ENCODE data around the gene FGD6.
"Not testable (repeated sequence)": the region's sequence is repeated elsewhere in the genome, so short reads cannot be mapped to it uniquely, and the experiment has no call there.

Gene FGD6

GRCh38 chr12:95104919-95105452, 112.3 kb downstream of the FGD6 start:
- Histone ChIP-seq H3K4me1 (ENCODE audit: control insufficient read depth, insufficient read depth, low read length) (no peaks in the 10 kb centered on the region), H3K36me3 (ENCODE audit: control insufficient read depth, insufficient read depth, low read length) (peaks cover 81% of the 10 kb centered on the region), H3K9ac (ENCODE audit: low read length) (no peak overlapping the region), H3K27me3 (ENCODE audit: control insufficient read depth, insufficient read depth, low read length) (no peaks in the 10 kb centered on the region), H3K9me3 (ENCODE audit: control insufficient read depth, insufficient read depth, low read depth, low read length) (no peaks in the 10 kb centered on the region), H3K27ac (ENCODE audit: low read depth, low read length) (no peak overlapping the region), H3K4me3 (ENCODE audit: low read depth, low read length) (no peak overlapping the region)

GRCh38 chr12:95102916-95103671, 114.2 kb downstream of the FGD6 start:
- no peak overlapping the region for H3K4me3 ChIP-seq (ENCODE audit: low read depth, low read length)
- no peaks in the 10 kb centered on the region for H3K27me3 ChIP-seq (ENCODE audit: control insufficient read depth, insufficient read depth, low read length)
- H3K4me1 ChIP-seq (ENCODE audit: control insufficient read depth, insufficient read depth, low read length), result peaks cover 5% of the 10 kb centered on the region; the same call in 1 of the 2 replicates
- H3K36me3 ChIP-seq (ENCODE audit: control insufficient read depth, insufficient read depth, low read length), result peaks cover 75% of the 10 kb centered on the region
- no peak overlapping the region for H3K27ac ChIP-seq (ENCODE audit: low read depth, low read length)
- no peaks in the 10 kb centered on the region for H3K9me3 ChIP-seq (ENCODE audit: control insufficient read depth, insufficient read depth, low read depth, low read length)
- H3K9ac ChIP-seq (ENCODE audit: low read length), result no peak overlapping the region

GRCh38 chr12:95101957-95102356, 115.3 kb downstream of the FGD6 start:
- H3K27me3 ChIP-seq (ENCODE audit: control insufficient read depth, insufficient read depth, low read length); H3K4me1 ChIP-seq (ENCODE audit: control insufficient read depth, insufficient read depth, low read length); H3K9ac ChIP-seq (ENCODE audit: low read length); H3K27ac ChIP-seq (ENCODE audit: low read depth, low read length); H3K4me3 ChIP-seq (ENCODE audit: low read depth, low read length); H3K9me3 ChIP-seq (ENCODE audit: control insufficient read depth, insufficient read depth, low read depth, low read length): not testable (repeated sequence)
- peaks cover 72% of the 10 kb centered on the region for H3K36me3 ChIP-seq (ENCODE audit: control insufficient read depth, insufficient read depth, low read length)

- H3K27ac ChIP-seq (ENCODE audit: low read depth, low read length), result no peak overlapping the region
- no peaks in the 10 kb centered on the region for H3K27me3 ChIP-seq (ENCODE audit: control insufficient read depth, insufficient read depth, low read length)
- no peaks in the 10 kb centered on the region for H3K9me3 ChIP-seq (ENCODE audit: control insufficient read depth, insufficient read depth, low read depth, low read length)
- no peak overlapping the region for H3K4me3 ChIP-seq (ENCODE audit: low read depth, low read length)
- H3K4me1 ChIP-seq (ENCODE audit: control insufficient read depth, insufficient read depth, low read length), result peaks cover 6% of the 10 kb centered on the region; the same call in 1 of the 2 replicates
- no peak overlapping the region for H3K9ac ChIP-seq (ENCODE audit: low read length)
- peaks cover 66% of the 10 kb centered on the region for H3K36me3 ChIP-seq (ENCODE audit: control insufficient read depth, insufficient read depth, low read length)
Observed at GRCh38 chr12:95100264-95101190, 116.7 kb downstream of the FGD6 start.

GRCh38 chr12:95099270-95099790, 117.9 kb downstream of the FGD6 start:
- Histone ChIP-seq H3K36me3 (ENCODE audit: control insufficient read depth, insufficient read depth, low read length) (peaks cover 55% of the 10 kb centered on the region), H3K9me3 (ENCODE audit: control insufficient read depth, insufficient read depth, low read depth, low read length) (no peaks in the 10 kb centered on the region), H3K27me3 (ENCODE audit: control insufficient read depth, insufficient read depth, low read length) (no peaks in the 10 kb centered on the region), H3K27ac (ENCODE audit: low read depth, low read length) (no peak overlapping the region), H3K4me1 (ENCODE audit: control insufficient read depth, insufficient read depth, low read length) (peaks cover 6% of the 10 kb centered on the region; the same call in 1 of the 2 replicates), H3K9ac (ENCODE audit: low read length) (no peak overlapping the region), H3K4me3 (ENCODE audit: low read depth, low read length) (no peak overlapping the region)

GRCh38 chr12:95096852-95097251, 120.4 kb downstream of the FGD6 start:
- peaks cover 49% of the 10 kb centered on the region for H3K36me3 ChIP-seq (ENCODE audit: control insufficient read depth, insufficient read depth, low read length)
- H3K9me3 ChIP-seq (ENCODE audit: control insufficient read depth, insufficient read depth, low read depth, low read length), result no peaks in the 10 kb centered on the region
- peaks cover 6% of the 10 kb centered on the region; the same call in 1 of the 2 replicates for H3K4me1 ChIP-seq (ENCODE audit: control insufficient read depth, insufficient read depth, low read length)
- H3K4me3 ChIP-seq (ENCODE audit: low read depth, low read length), result no peak overlapping the region
- H3K27me3 ChIP-seq (ENCODE audit: control insufficient read depth, insufficient read depth, low read length), result no peaks in the 10 kb centered on the region
- H3K9ac ChIP-seq (ENCODE audit: low read length), result no peak overlapping the region
- H3K27ac ChIP-seq (ENCODE audit: low read depth, low read length), result no peak overlapping the region

- Histone ChIP-seq H3K27ac (ENCODE audit: low read depth, low read length) (no peak overlapping the region), H3K36me3 (ENCODE audit: control insufficient read depth, insufficient read depth, low read length) (peaks cover 53% of the 10 kb centered on the region), H3K9me3 (ENCODE audit: control insufficient read depth, insufficient read depth, low read depth, low read length) (no peaks in the 10 kb centered on the region), H3K9ac (ENCODE audit: low read length) (no peak overlapping the region), H3K27me3 (ENCODE audit: control insufficient read depth, insufficient read depth, low read length) (no peaks in the 10 kb centered on the region), H3K4me1 (ENCODE audit: control insufficient read depth, insufficient read depth, low read length) (peaks cover 6% of the 10 kb centered on the region; the same call in 1 of the 2 replicates), H3K4me3 (ENCODE audit: low read depth, low read length) (no peak overlapping the region)
Observed at GRCh38 chr12:95096378-95096777, 120.9 kb downstream of the FGD6 start.

GRCh38 chr12:95095866-95096265, 121.4 kb downstream of the FGD6 start:
- not testable (repeated sequence) for H3K4me1 ChIP-seq (ENCODE audit: control insufficient read depth, insufficient read depth, low read length); H3K9me3 ChIP-seq (ENCODE audit: control insufficient read depth, insufficient read depth, low read depth, low read length); H3K27me3 ChIP-seq (ENCODE audit: control insufficient read depth, insufficient read depth, low read length); H3K27ac ChIP-seq (ENCODE audit: low read depth, low read length); H3K9ac ChIP-seq (ENCODE audit: low read length); H3K4me3 ChIP-seq (ENCODE audit: low read depth, low read length)
- peaks cover 57% of the 10 kb centered on the region for H3K36me3 ChIP-seq (ENCODE audit: control insufficient read depth, insufficient read depth, low read length)

GRCh38 chr12:95089462-95089861, 127.8 kb downstream of the FGD6 start:
- H3K4me3 ChIP-seq (ENCODE audit: low read depth, low read length), result no peak overlapping the region
- no peaks in the 10 kb centered on the region for H3K27me3 ChIP-seq (ENCODE audit: control insufficient read depth, insufficient read depth, low read length)
- no peak overlapping the region for H3K9ac ChIP-seq (ENCODE audit: low read length)
- no peak overlapping the region for H3K27ac ChIP-seq (ENCODE audit: low read depth, low read length)
- peaks cover 68% of the 10 kb centered on the region for H3K36me3 ChIP-seq (ENCODE audit: control insufficient read depth, insufficient read depth, low read length)
- no peaks in the 10 kb centered on the region for H3K9me3 ChIP-seq (ENCODE audit: control insufficient read depth, insufficient read depth, low read depth, low read length)
- no peaks in the 10 kb centered on the region for H3K4me1 ChIP-seq (ENCODE audit: control insufficient read depth, insufficient read depth, low read length)

GRCh38 chr12:95088379-95088778, 128.9 kb downstream of the FGD6 start:
- no peaks in the 10 kb centered on the region for H3K4me1 ChIP-seq (ENCODE audit: control insufficient read depth, insufficient read depth, low read length)
- H3K36me3 ChIP-seq (ENCODE audit: control insufficient read depth, insufficient read depth, low read length), result peaks cover 69% of the 10 kb centered on the region
- H3K4me3 ChIP-seq (ENCODE audit: low read depth, low read length), result no peak overlapping the region
- H3K9ac ChIP-seq (ENCODE audit: low read length), result no peak overlapping the region
- H3K27me3 ChIP-seq (ENCODE audit: control insufficient read depth, insufficient read depth, low read length), result no peaks in the 10 kb centered on the region
- no peaks in the 10 kb centered on the region for H3K9me3 ChIP-seq (ENCODE audit: control insufficient read depth, insufficient read depth, low read depth, low read length)
- H3K27ac ChIP-seq (ENCODE audit: low read depth, low read length), result no peak overlapping the region

Measured in HUES6 (cell line).